HG03280 (cell line): ENCODE measurements around the gene LEFTY1.

Source experiments
- ATAC-seq: cut with Tn5 transposase; IDR thresholded peaks from one replicate; pipeline ENCODE4 v1.9.1; 2021; ENCODE audit warnings: mild to moderate bottlenecking, moderate library complexity; ENCODE audit not compliant: unreplicated experiment

LEFTY1 gene

DNA sequence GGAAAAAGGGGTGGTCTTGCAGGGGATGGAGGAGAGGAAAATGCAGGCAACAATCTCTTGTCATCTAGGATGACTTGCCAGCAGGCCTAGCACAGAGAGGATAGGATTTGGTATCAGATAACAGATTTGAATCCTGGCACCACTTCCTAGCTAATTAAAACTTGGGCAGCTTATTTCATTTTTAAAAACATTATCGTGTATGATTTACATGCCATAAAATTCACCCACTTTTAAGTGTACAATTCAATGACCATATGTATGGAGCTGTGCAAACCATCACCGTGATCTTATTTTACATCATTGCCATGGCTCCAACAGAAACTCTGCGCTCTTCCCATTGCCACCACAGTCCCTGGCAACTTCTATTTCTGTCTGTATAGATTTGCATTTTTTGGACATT, 28.2 kb upstream of the LEFTY1 start:
- ATAC-seq: no peak

GRCh38 chr1:225915538-225915991, 26.6 kb upstream of the LEFTY1 start:
- no peak for ATAC-seq

DNA sequence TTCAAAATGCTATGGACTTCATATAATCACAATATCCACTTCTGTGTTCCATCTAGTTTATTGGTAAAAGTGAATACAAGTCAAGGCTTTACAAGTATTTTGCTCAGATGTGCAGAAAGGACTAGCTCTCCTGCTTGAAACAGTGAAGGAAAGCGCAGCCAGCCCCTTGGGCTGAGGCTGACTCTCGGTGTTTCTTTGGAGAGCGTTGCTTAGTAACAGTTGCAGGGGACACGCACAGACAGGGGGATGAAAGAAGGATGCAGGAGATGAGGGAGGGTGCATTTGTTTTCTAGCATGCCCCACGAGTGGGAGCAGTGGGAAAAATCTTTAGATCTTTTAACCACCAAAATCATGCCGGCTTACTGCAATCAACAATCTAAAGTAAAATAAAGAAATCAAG, 26.0 kb upstream of the LEFTY1 start:
- ATAC-seq: no peak

- ATAC-seq: no peak
Observed at GRCh38 chr1:225914391-225914790, 25.4 kb upstream of the LEFTY1 start.

- ATAC-seq: peak; percentile 72
Observed at GRCh38 chr1:225911191-225912130, 22.5 kb upstream of the LEFTY1 start.

DNA sequence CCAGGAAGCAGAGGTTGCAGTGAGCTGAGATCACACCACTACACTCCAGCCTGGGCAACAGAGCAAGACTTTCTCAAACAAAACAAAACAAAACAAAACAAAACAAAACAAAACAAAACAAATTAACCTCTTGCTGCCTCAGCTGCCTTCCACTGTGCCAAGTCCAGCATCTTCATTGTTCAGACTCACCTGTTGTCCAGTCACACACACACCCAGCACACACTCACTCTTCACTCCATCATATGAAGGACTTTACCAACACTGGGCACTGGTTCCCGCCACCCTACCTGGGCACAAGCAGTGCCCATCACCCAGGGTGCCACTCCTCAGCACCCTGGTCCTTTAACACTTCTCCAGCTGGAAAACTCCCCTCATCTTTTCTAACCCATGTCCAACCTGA, 20.5 kb upstream of the LEFTY1 start:
- no peak for ATAC-seq

GRCh38 chr1:225908773-225909172, 19.8 kb upstream of the LEFTY1 start:
- ATAC-seq: no peak

DNA sequence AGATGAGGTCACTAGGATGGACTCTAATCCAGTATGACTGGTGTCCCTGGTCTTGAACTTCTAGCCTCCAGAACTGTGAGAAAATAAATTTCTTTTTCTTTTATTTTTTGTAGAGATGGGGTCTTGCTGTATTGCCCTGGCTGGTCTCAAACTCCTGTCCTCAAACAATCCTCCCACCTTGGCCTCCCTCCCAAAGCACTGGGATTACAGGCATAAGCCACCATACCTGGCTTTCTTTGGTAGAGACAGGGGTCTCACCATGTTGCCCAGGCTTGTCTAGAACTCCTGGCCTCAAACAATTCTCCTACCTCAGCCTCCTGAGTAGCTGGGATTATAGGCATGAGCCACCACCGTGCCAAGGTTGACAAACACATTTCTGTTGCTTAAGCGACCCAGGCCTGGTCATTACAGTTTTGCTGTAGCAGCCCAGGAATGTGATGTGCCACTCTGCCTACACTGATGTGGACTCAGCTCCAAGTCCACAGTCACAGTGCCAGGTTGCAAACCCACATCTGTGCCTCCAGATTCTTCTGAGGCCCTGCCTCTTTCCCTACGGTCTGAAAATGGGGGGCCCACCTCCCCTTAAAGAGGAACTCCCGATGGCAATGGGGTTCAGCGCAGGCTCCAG, 19.2 kb upstream of the LEFTY1 start:
- ATAC-seq: no peak

DNA sequence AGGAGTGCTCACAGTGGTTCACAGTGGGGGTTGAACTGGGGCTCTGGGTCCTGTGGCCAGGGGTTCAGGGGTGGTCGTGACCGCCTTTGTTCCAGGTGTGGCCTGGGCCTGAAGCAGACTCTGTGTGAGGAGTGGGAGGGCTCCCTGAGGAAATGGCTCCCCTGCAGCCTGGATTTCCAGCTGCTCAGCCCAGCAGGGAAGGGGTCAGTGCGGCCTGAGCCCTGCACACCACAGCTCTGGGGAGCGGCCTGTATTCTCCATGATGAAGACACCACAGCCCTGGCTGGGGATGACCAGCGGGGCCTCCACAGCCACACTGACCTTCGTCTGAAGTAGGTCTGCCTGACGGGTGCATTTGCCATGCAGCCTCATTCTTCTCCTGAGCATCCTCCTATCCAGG, 18.4 kb upstream of the LEFTY1 start:
- no peak for ATAC-seq

DNA sequence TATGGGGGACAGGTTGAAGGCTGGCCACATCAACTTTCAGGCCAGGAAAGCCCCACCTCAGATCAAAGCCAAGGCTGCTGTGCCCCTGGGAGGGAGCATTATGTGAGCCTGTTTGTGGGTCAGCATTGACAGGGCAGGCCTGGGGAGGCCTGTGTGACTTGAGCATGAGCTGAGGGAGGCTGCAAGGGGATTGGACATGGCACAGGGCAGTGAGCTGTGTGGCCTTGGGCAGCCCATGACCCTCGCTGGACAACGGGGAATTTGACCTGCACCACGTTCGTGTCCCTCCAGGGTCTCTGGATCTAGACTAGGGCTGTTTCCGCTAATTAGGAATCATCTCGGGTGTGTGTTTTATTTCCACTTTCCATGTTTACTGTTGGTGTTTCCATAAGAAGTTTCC, 17.5 kb upstream of the LEFTY1 start:
- no peak for ATAC-seq

DNA sequence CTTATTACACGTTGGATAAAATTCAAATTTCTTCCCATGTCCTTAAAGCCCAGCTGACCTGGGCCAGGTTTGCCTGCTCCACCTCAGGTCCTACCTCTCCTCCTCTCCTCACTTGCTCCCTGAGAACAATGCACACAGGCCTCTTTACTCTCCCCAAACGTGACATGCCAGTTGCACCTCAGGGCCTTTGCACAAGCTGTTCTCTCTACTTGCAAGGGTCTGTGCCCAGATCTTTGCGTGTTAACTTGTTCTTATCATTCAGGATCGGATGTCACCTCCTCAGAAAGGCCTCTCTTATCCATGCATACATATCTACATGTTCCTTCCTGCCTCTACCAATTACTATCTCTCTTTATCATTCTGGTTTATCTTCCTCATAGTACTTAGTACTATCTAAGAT, 14.7 kb upstream of the LEFTY1 start:
- no peak for ATAC-seq

DNA sequence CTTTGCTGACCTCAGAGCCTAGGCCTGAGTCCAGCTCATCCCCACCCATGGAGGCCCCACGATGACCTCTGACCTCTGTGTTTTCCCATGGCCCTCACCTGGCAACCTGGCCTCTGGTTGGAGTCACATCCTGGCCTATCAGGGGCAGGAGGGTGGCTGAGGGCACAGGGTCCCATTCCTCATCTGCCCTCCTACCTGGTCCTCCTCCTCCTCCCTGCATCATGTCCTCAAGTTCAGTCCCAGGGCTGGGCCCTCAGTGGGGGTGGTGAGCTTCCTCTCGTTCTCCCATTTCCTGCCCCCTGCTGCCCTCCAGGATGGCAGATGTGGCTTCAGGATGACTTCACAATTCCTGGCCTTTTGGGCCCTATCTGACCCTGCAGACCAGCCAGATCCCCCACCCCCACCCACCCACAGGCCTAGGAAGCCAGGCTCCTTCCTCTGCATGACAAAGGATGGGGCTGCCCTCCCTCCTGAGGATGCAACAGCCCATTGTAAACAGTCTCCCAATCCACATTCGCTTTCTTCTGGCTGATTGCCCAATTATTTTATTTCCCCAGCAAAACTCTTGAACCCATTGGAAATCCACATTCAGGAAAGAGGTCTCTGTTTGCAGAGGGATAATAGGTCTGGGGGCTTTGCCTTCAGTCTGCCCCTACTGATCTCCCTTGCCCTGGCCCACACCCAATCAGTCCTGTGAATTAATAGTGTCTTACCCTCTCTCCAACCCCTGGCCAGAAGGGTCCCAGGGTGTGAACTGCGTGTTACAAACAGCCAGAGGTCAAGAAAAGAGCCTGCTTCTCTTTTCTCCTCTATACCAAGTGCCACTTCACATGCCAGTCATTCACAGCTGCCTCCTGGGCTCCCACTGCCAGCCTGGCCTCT, 10.3 kb upstream of the LEFTY1 start:
- no peak for ATAC-seq

DNA sequence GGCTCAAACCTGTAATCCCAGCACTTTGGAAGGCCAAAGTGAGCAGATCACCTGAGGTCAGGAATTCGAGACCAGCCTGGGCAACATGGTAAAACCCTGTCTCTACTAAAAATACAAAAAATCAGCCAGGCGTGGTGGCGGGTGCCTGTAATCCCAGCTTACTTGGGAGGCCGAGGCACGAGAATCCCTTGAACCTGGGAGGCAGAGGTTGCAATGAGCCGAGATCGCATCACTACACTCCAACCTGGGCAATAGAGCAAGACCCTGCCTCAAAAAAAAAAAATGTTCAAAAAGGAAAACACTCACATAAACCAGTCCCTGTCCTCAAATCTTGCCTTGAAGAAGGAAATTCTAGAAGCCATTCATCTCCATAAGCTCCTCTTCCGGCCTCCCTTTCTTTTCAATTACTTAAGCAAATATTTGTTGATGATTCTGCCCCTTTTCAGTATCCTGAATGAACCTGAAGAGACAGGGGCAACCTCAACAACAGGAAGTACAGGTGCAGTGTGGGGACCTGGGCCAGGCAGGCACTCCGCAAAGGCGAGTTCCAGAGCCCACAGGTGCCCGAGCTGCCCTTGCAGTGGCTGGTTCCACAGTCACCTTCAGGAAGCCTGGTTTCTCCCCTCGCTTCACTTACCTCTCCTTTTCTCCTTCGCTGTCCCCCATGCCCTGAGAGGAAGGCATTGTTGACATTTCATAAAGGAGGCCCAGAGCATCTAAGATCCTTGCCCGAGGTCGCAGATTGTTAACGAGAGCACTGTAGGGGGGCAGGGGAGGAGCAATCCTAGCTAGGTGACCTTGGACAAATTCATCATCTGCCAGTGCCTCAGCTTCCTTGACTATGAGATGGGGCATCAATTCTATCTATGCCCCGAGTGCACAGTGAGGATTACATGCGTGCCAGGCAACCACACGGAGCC, 8.9 kb upstream of the LEFTY1 start:
- no peak for ATAC-seq

DNA sequence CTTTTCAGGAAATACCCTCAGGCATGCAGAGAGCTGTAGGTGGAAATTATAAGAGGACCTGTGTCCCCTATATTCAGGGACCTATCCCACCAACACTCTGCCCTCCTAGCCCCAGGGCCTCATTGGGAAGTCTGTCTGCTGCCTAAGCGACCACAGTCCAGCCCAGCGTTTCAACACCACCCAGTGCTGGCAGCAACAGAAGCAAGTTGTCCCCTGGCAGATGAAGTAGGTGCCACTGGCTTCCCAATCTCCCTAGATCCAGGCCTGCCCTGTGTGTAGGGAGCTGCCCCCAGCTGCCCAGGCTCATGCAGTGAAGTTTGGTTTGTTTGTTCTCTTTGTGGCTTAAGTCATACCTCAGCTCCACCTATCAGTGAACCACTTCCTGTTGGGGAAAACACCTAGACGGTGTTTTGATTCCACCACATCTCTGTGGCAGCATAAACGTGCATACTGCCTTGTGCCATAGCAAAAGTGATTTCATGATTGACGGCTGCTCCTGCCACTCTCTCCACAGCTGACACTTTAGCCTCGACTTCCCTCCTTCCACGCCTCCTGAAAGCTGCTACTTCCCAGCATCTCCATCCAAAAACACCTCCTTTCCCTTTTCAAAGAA, 8.1 kb upstream of the LEFTY1 start:
- ATAC-seq: peak; percentile 100

GRCh38 chr1:225896494-225896893, 7.5 kb upstream of the LEFTY1 start:
- no peak for ATAC-seq

DNA sequence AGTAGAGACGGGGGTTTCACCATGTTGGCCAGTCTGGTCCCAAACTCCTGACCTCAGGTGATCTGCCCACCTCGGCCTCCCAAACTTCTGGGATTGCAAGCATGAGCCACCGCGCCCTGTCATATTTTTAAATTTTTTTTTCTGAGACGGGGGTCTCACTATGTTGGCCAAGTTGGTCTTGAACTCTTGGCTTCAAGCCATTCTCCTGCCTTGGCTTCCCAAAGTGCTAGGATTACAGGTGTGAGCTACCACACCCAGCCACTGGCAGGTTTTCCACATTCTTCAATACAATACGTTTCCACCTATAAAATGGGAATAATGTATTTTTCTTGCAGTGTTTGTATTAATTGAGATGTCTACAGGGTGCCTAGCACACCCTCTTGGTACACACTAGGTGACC, 3.4 kb upstream of the LEFTY1 start:
- no peak for ATAC-seq

DNA sequence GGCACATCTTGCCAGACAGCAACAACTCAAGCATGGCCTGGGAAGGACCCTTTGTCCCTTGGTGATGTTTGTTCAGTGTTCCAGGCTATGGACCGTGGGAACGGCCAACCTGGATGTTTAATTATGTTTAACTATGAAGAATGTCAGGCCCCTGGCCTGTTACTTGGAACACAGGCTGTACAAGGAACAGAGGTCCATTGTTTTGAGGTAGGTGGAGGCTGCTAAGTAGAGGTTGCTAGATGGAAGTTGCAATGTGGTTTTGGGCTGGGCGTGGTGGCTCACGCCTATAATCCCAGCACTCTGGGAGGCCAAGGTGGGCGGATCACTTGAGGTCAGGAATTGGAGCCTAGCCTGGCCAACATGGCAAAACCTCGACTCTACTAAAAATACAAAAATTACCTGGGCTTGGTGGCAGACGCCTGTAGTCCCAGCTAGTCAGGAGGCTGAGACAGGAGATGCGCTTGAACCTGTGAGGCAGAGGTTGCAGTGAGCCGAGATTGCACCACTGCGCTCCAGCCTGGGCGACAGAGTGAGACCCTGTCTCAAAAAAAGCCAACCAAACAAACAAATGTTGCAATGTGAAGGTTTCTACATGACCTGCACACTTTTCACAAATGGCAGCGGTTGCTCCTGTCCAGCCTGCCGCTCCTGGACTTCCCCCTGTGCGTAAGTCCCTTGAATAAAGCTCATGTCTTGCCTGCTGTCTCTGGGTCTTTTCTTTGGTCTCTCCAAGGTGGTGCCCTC, 2.5 kb upstream of the LEFTY1 start:
- no peak for ATAC-seq

GRCh38 chr1:225890346-225891228, 1.6 kb upstream of the LEFTY1 start:
- ATAC-seq: no peak
